GM19463 (cell line): ENCODE measurements around the gene GJC1.

Experiments used
- ATAC-seq: cut with Tn5 transposase; IDR thresholded peaks from one replicate; pipeline ENCODE4 v1.9.1; 2021; ENCODE audit warnings: mild to moderate bottlenecking, moderate library complexity; ENCODE audit not compliant: unreplicated experiment

Gene GJC1

DNA sequence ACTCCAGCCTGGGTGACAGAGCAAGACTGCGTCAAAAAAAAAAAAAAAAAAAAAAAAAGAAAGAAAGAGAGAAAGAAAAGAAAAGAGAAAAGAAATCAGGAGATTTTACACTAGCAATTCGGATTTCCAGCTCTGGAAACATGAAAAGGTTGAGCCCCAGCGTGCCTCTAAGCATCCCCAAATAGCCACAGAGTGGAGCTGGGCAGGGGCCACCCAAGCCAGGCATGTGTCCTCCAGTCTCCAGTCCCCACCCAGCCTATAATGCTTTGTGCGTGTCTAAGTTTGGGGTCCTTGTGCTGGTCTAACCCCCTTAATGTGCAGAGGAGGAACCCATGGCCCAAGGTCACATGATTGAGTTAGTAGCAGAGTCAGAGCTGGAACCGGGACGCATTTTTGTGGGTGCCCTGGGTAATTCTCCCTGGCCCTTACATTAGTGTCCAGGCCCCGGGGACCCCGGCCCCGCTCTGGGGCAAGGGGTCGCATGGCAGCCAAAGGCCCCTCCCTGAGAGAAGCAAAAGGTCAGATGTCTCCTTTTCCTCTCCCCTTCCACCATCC lies 51.4 kb downstream of the GJC1 start:
- ATAC-seq, result no peak

DNA sequence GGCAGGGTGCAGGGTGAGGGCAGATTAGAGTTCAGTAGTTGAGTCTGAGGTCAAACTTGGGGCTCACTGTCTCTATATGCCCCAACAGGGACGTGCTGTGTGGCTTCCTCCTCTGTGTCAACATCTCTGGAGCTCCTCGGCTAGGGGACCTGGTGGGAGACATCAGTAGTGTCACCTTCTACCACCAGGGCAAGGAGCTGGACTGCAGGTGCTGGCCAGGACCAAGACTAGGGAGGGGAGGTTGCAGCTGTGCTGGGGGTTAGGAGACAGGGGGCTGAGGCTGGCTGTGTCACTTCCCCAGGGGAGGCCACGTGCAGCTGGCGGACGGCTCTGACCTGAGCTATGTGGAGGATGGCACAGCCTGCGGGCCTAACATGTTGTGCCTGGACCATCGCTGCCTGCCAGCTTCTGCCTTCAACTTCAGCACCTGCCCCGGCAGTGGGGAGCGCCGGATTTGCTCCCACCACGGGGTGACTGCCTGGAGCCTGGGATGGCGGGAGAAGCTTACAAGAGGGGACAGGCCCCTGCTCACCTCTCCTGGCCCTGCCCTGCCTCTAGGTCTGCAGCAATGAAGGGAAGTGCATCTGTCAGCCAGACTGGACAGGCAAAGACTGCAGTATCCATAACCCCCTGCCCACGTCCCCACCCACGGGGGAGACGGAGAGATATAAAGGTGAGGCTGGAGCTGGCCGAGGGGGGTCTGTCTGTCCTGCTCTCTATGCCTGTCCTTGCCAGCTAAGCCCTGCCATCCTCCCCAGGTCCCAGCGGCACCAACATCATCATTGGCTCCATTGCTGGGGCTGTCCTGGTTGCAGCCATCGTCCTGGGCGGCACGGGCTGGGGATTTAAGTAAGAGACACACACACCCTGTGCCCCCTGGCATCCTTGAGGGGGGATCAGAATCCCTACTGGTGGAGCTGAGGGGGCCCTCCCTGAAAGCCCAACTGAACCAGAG lies 52.4 kb downstream of the GJC1 start:
- no peak for ATAC-seq

DNA sequence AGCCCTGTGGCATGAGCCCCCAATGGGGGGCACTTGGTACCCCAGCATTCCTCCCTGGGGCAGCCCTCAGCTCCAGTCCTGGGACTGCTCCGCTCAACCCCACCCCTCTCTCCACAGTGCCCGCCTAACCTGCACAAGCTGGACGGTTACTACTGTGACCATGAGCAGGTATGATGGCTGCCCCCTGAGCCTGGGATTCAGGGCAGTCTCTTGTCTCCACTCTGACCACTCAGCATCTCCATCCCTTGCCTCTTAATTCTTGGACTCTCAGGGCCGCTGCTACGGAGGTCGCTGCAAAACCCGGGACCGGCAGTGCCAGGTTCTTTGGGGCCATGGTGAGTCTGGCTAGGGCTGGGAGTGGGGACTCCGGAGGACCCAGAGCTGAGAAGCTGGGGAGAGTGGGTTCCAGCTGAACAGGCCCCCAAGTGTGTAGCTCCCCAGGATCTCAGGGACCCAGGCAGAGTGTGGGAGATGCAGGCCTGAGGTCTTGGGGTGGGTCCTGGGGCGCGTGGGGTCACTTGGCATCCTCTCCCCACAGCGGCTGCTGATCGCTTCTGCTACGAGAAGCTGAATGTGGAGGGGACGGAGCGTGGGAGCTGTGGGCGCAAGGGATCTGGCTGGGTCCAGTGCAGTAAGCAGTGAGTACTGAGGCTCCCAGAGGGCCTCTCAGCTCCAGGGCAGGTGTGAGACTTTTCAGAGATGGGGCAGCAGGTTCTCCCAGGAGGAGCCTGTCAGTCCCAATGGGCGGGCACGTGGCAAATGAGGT lies 53.3 kb downstream of the GJC1 start:
- no peak for ATAC-seq

DNA sequence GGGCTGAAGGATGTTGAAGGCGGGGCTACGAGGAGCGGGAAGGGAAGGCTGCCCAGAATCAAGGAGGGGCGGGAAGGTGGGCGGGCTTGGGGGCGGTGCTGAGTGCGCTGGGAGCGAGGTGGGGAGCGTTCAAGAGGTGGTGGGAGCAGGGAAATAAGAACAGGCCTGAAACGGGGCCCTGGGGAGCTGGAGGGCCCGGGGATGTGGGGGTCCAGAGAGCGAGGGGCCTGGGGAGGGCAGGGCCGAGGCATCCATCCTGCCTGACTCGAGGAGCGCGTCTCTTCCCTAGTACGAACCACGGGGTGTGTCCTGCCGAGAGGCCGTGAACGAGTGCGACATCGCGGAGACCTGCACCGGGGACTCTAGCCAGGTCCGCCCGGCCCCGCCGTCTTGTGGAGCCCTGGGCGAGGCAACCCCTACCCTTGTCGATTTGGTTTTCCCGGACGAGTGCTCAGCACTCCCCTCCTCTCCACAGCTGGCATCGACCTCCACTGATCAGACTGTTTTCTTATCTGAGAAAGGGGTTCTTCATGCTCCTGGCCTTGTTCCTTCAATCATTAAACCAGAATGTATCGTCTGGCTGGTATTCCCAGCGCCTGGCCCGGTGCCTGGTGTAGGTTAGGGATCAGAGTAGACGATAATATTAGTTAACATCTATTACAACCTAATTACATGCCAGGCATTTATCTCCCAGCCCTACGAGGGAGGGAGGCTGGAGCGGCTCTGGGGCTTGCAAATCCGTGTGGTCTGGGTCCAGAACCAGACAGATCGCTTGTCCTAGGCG lies 54.1 kb downstream of the GJC1 start:
- ATAC-seq, result peak; percentile 7

DNA sequence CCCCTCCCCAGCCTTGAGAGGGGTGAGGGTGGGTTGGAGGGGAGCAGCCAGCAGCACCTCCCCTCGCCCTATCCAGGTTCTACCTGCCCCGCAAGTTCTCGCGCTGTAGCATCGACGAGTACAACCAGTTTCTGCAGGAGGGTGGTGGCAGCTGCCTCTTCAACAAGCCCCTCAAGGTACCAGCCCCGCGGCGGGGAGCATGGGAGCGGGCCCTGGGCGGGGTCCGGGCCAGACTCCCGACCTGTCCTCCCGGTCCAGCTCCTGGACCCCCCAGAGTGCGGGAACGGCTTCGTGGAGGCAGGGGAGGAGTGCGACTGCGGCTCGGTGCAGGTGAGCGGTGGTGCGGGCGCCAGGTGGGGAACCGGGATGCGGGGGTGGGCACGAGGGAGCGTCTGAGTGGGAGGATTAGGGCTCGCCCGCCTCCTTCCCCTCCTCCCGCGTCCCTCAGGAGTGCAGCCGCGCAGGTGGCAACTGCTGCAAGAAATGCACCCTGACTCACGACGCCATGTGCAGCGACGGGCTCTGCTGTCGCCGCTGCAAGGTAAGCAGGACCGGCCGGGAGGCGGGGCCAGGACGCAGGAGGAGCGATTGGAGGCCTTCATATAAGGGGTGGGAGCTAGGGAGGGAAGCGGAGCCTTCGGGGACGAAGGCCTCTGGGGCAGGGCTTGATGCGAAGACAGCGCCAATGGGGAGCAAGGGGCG lies 54.8 kb downstream of the GJC1 start:
- peak; percentile 91 for ATAC-seq

DNA sequence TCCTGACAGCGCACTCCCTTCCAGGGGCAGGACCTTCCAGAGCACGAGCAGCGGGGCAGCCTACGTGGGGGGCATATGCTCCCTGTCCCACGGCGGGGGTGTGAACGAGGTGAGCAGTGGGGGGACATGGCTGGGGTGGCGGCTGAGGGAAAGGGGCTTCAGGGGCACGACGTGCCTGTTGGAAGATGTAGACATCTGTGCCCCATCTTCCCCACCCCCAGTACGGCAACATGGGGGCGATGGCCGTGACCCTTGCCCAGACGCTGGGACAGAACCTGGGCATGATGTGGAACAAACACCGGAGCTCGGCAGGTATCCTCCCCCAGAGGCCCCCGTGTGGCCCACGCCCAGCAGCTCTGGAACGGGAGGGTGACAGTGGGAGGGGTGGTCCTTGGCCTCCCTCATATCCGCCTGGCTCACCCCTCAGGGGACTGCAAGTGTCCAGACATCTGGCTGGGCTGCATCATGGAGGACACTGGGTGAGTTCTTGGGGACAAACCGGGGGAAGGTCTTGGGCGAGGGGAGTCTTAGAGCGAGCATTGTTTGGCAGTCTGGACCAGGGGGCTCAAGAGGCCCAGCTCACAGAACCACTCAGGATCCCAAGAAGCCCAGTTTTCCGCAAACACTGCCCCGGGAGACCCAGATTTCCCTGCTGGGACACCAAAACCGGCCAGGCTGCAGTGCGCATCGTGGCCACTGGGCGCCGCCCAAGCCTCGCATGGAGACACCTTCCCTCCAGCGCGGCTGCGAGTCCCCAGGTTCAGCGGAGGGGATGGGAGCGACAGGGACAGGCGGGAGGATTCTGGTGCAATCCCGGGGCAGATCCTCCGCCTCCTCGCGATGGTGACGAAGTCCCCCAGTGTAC lies 55.6 kb downstream of the GJC1 start:
- ATAC-seq, result no peak

DNA sequence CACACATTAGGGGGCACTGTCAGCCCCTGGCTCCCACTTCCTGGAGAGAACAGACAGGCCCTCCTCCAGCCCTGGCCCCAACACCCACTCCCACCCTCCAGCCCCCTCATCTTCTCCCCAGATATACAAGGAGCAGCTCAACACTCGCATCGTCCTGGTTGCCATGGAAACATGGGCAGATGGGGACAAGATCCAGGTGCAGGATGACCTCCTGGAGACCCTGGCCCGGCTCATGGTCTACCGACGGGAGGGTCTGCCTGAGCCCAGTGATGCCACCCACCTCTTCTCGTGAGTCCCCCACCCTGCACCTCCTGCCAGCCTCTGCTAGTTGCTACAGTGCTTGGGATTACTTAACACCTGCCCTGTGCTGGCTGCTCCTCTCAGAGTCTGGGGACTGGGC lies 56.9 kb downstream of the GJC1 start:
- ATAC-seq, result no peak

DNA sequence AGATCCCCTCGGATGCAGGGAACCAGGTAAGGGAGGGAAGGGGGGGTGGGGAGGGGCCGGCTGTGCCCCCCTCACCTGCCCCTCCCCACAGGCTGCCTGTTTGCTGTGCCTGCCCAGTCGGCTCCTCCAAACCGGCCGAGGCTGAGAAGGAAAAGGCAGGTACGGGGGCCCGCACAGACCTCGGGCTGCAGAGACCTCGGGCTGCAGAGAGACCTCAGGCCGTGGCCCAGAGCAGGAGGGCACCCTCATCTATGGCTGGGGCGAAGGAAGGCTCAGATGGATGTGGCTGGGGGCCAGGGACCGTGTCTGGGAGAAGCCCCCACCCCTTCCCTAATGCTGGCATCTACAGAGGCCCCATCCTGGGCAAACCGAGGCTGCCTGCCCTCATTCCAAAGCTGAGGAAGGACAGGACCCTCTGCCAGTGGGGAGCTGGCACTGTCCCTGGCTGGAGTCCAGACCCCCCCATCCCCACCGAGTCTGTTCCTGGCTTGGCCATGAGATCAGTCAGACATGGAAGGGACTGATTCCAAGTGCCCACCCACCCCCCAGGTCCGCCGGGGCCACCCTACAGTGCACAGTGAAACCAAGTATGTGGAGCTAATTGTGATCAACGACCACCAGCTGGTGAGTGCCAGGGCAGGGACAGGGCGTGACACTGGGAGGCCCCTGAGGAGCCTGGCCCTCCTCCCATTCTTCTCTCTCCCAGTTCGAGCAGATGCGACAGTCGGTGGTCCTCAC lies 57.6 kb downstream of the GJC1 start:
- ATAC-seq, result no peak

DNA sequence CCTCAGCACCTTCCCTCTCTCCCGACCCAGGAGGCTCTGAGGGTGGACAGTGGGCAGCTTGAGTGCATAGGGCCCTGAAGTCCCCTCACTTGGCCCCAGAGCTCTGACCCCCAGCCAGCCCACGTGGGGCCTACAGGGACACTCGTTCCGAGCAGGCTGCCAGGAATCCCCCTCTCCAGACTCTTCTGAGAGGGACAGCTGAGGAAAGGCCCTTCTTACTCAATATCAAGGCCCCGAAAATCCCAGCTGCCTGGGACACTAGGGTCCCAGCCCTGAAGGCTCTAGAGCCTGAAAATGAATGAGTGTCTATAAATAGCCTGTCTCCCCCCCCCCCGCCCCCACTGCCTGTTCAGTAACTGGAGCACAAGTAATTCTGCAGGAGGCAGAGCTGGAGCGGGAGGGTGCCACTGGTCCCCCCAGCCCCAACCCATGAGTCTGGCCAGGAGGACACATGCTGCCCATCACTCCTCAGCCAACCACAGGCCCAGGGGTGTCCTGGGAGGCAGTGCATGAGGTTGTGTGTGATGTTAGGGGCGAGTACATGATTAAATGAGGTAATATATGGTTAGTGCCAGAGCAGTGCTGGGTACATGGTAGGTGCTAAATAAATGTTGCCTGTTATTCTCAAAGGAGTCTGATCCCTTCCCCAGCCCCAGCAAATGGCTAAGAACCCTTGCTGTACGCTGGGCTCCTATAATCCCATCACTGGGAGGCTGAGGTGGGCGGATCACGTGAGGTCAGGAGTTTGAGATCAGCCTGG lies 59.7 kb downstream of the GJC1 start:
- ATAC-seq, result no peak

DNA sequence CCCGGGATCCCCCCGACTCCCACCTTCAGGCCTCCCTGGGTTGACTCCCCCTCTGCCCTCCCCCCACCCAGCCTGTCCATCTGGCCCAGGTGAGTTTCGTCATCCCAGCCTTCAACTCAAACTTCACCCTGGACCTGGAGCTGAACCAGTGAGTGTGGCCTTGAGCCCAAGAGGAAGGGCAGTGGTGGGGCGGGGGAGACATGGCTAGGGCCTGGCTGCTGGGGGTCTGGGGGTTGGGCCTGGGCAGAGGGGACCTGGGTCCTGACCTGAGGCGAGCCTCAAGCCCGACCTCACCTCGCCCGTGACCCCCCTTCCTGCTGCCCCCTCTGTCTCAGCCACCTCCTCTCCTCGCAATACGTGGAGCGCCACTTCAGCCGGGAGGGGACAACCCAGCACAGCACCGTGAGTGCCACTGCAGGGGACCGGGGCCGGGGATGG lies 60.4 kb downstream of the GJC1 start:
- ATAC-seq, result no peak

DNA sequence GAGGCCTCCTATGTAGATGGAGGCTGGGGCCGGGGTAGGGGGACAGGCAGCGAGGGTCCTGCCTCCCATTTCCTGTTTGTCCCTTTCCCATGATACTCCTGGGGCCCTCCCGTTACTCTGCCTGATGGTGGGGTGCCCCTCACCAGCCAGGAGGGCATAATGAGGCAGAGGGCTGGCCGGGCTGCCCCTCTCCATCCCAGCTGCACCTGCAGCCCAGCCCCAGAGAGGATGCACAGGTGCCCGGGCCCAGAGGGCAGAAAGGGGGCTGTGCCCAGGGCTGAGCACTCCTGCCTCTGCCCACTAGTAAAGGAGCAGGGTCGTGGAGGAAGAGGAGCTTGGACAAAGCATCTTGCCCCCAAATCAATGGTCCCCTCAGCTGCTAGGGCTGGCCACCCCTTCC lies 60.9 kb downstream of the GJC1 start:
- no peak for ATAC-seq

DNA sequence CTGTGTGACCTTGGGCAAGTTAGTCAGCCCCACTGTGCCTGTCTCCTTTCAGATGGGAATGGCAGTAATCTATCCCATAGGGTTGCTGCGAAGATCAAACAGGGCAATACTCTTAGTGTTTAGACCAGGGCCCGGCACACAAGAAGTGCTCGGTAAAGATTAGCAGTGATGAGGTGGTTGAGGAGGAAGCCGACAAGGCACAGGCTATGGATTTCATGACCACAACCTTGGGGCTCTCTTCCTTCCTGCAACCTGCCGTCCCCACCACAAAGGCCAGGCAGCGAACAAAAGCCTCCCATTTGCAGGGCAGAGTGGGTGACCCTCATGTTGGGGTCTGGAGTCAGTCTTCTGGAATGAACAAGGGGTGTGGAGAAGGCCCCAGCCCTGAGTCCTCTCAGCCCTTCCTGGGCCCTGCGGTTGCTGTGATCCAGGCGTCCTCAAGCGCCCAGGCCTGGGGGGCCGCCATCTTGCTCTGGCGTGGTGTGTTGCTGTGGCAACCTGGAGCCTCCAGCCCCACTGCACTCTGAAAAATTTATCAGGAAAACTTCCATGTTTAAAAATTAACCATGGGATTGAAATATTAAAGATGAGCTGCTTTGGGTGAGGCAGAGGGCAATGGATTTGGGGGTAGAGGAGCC lies 61.5 kb downstream of the GJC1 start:
- no peak for ATAC-seq

DNA sequence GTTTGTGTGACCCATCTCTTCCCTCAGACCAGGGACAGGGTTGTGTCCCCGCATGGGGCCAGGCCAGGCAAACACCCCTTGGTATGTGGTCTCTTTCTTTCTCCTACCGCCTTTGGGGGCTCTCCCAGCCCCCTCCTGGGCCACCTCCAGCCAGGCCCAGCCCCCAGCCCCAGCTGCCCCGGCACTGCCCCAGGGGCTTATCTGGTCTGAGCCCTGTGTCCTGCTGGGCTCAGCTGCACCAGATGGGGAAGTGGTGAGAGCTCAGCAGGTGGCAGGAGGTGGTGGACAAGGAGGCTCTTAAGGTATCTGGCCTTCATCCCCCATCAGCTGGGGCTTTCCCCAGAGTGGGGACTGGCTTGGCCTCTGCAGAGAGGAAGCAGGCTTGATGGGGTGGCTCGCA lies 62.6 kb downstream of the GJC1 start:
- no peak for ATAC-seq

DNA sequence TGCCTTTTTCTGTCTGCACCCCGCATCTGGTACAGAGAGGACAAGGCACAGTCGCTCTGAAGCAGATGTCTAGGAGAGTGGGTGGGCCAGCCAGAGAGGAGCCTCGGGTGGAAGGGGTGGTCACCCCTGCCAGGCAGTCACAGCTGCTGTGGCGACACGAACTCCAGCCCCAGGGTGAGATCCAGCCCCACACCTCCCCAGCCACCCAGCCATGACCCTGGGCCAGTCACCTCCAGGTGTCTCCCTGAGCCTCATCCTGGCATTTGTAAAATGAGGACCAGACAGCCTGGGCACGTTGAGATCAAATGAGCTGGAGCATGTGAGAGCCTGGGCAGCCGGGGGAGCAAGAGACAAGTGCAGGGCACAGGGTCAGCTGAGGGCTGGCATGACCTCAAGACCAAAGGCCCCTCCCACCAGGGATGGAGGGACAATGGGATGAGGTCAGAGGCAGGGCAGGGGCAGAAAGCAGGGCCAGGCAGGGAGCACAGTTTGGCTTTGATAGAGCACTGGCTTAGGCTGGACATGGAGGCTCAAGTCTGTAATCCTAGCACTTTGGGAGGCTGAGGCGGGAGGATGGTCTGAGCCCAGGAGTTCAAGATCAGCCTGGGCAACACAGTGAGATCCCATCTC lies 63.6 kb downstream of the GJC1 start:
- ATAC-seq, result no peak

DNA sequence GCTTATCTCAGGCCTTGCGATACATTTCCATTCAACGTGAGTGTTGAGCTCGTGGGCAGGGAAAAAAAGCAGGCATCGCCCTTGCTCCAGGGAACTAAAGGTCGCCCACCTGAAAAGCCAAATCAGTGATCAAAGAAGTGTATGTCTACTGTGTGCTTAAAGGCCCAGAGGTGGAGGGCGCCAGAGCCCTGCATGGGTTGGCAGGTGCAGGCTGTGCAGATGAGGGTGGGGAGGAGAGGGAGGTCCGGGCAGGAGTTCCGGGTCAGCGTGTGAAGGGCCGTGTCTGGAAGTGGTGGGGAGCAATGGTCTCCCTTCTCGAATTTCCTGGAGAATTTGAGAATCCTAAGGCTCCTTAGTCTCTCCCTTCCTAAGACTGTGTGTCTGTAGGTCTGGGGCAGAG lies 64.1 kb downstream of the GJC1 start:
- ATAC-seq, result no peak

DNA sequence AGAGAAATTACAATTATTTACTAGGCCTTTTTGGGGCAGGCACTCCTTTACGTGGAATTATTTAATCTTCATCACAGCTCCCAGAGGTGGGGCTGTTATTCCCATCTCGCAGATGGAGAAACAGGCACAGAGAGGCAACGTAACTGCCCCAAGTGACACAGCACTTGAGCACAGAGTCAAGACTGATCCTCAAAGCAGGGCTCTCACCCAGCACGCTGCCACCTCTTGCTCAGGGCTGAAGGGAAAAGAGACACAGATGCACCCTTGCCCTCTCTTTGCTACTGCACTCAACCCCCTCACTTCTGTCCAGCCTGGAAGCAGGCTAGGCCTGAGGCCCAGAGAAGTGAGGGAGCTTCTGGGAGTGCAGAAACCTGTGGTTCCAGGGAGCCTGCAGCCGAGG lies 66.9 kb downstream of the GJC1 start:
- ATAC-seq, result no peak
